ENCODE results near the gene SPDYE2B.
"Not testable (repeated sequence)": the region's sequence is repeated elsewhere in the genome, so short reads cannot be mapped to it uniquely, and the experiment has no call there.

Gene SPDYE2B

GRCh38 chr7:102664765-102665164, 14.6 kb downstream of the SPDYE2B start:
- H3K4me1 ChIP-seq (ENCODE audit: insufficient read depth, insufficient read length); H3K9me3 ChIP-seq (ENCODE audit: insufficient read depth, low read length); H3K27me3 ChIP-seq (ENCODE audit: insufficient read depth, insufficient read length); DNase-seq (ENCODE audit: low read depth, low spot score); H3K36me3 ChIP-seq (ENCODE audit: insufficient read depth, insufficient read length, low read length); H3K4me3 ChIP-seq (ENCODE audit: insufficient read length, low read depth); H3K9ac ChIP-seq (ENCODE audit: insufficient read length, low read depth): not testable (repeated sequence)

DNA sequence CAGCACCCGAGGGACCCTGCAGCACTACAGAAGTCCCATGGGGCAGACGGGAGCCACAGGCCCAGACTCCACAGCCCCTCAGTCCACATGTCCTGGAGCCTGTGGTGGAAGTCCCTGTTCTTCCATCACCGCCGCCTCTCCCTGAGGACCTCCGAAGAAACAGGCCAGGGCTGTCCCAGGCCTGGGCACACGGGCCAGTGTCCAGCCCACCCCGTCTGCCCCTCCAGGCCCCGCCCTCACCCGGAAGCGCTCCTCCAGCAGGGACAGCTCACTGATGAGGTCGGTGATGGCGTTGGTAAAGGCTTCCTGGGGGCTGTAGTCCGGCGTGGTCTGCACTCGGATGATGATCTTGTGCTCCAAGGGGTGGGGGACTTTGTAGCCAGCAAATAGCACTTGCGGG, 16.7 kb downstream of the SPDYE2B start:
- not testable (repeated sequence) for H3K4me1 ChIP-seq (ENCODE audit: insufficient read depth, insufficient read length); H3K27me3 ChIP-seq (ENCODE audit: insufficient read depth, insufficient read length); H3K4me3 ChIP-seq (ENCODE audit: insufficient read length, low read depth); H3K9me3 ChIP-seq (ENCODE audit: insufficient read depth, low read length); H3K36me3 ChIP-seq (ENCODE audit: insufficient read depth, insufficient read length, low read length); DNase-seq (ENCODE audit: low read depth, low spot score); H3K9ac ChIP-seq (ENCODE audit: insufficient read length, low read depth)

DNA sequence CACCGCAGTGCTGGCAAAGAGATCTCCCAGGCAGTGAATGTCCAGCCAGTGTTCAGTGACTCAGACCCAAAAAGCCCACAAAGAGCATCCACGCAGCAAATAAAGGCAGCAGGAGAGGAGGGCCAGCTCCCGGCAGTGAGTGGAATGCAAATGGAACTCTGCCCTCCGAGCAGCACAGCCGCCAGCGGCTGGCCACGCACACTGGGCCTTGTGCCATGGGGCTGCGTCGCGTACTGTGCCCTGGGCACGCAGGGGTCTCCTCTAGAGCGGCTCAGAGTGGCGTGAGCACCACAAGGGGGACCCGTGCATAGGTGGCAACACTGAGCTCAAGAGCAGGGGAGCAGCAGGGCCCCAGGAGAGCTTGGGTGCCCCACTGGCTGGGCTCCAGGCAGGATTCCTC, 17.4 kb downstream of the SPDYE2B start:
- not testable (repeated sequence) for H3K9me3 ChIP-seq (ENCODE audit: insufficient read depth, low read length); H3K27me3 ChIP-seq (ENCODE audit: insufficient read depth, insufficient read length); H3K36me3 ChIP-seq (ENCODE audit: insufficient read depth, insufficient read length, low read length); H3K4me1 ChIP-seq (ENCODE audit: insufficient read depth, insufficient read length); H3K4me3 ChIP-seq (ENCODE audit: insufficient read length, low read depth); H3K9ac ChIP-seq (ENCODE audit: insufficient read length, low read depth); DNase-seq (ENCODE audit: low read depth, low spot score)

DNA sequence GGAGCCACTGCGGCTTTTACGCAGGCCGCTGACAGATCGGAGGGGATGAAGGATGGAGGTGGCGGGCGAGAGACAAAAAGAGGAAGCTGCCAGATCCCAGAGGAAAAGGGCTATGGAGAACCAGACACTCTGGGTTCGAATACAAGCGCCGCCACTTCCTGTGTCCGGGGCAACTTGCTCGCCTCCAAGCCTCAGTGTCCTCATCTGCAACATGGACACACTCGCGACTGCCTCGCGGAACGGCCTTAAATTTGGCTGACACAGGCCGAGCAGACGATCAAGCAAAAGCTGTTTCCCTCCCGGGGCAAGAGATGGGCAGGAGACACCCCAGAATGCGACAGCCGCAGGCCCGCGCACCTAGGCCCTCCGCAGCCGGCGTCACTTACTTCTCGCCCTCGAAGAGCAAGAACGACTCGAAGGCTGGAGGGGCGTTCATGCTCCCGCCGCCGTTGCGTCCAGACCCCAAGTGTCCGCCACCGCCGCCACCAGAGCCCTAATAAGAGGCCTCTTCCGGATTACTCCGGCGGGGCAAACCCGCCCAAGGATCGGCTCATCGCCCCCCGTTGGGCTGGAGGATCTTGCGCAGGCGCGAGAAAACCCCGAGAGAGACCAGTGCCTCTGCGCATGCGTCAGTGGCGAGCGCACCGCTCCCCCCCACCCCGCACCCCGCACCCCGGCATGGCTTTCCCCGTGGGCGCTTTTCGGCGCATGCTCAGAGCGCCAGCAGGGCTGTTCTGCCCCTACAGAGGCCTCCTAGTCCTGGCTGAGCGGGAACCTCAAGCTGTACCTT, 21.2 kb downstream of the SPDYE2B start, which contains the start of gene POLR2J2:
Gene POLR2J2, minus strand, starts transcription at position 498 of the 790 bp plus-strand sequence. Its CDS starts 62 bp downstream, at position 436.
- not testable (repeated sequence) for H3K9me3 ChIP-seq (ENCODE audit: insufficient read depth, low read length); H3K4me3 ChIP-seq (ENCODE audit: insufficient read length, low read depth); H3K9ac ChIP-seq (ENCODE audit: insufficient read length, low read depth); H3K27me3 ChIP-seq (ENCODE audit: insufficient read depth, insufficient read length); DNase-seq (ENCODE audit: low read depth, low spot score); H3K4me1 ChIP-seq (ENCODE audit: insufficient read depth, insufficient read length); H3K36me3 ChIP-seq (ENCODE audit: insufficient read depth, insufficient read length, low read length)

- not testable (repeated sequence) for H3K36me3 ChIP-seq (ENCODE audit: insufficient read depth, insufficient read length, low read length); H3K9me3 ChIP-seq (ENCODE audit: insufficient read depth, low read length); H3K4me1 ChIP-seq (ENCODE audit: insufficient read depth, insufficient read length); H3K9ac ChIP-seq (ENCODE audit: insufficient read length, low read depth); H3K4me3 ChIP-seq (ENCODE audit: insufficient read length, low read depth); DNase-seq (ENCODE audit: low read depth, low spot score); H3K27me3 ChIP-seq (ENCODE audit: insufficient read depth, insufficient read length)
Measured at GRCh38 chr7:102671956-102672307, 21.8 kb downstream of the SPDYE2B start.

DNA sequence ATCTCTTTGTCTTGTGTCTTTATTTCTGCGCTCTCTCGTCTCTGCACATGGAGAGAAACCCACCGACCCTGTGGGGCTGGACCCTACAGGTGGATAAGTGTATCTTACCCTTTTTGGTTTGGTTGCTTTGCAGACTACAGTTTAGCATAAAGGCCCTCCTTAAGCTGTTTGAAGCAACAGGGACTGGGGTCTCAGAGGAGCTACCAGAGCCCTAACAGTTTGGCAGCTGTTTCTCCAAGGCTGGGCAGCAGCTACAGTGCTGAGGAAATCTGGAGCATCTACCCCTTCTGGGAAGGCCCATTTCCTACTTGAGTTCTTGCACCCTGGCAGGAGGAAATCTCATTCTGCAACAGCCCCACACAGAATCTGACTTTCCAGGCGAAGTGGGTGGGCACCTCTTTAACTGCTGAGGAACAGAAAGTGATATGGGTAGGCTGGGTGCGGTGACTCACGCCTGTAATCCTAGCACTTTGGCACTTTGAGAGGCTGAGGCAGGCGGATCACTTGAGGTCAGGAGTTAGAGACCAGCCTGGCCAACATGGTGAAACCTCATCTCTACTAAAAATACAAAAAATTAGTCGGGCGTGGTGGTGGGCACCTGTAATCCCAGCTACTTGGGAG, 23.4 kb downstream of the SPDYE2B start:
- not testable (repeated sequence) for H3K9me3 ChIP-seq (ENCODE audit: insufficient read depth, low read length); H3K36me3 ChIP-seq (ENCODE audit: insufficient read depth, insufficient read length, low read length); H3K9ac ChIP-seq (ENCODE audit: insufficient read length, low read depth); H3K4me3 ChIP-seq (ENCODE audit: insufficient read length, low read depth); H3K4me1 ChIP-seq (ENCODE audit: insufficient read depth, insufficient read length); DNase-seq (ENCODE audit: low read depth, low spot score); H3K27me3 ChIP-seq (ENCODE audit: insufficient read depth, insufficient read length)

DNA sequence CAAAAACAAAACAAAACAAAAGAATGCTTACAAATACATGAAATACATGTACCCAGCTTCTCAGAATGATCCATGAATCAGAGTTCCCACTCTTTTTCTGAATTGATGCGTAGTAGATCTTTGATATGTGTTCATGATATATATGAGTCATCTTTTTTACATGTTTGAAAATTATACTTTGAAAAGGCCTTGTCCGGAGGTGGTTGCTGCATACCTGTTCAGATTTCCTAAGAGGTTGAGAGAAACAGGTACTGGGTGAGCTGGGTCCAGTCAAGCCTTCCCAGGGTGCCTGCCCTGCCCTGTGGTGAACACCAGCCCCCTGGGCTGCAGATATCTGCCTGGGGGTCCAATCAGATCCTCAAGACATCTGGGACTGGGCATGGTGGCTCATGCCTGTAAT, 25.4 kb downstream of the SPDYE2B start:
- not testable (repeated sequence) for H3K27me3 ChIP-seq (ENCODE audit: insufficient read depth, insufficient read length); H3K9ac ChIP-seq (ENCODE audit: insufficient read length, low read depth); H3K4me1 ChIP-seq (ENCODE audit: insufficient read depth, insufficient read length); H3K36me3 ChIP-seq (ENCODE audit: insufficient read depth, insufficient read length, low read length); DNase-seq (ENCODE audit: low read depth, low spot score); H3K4me3 ChIP-seq (ENCODE audit: insufficient read length, low read depth); H3K9me3 ChIP-seq (ENCODE audit: insufficient read depth, low read length)

DNA sequence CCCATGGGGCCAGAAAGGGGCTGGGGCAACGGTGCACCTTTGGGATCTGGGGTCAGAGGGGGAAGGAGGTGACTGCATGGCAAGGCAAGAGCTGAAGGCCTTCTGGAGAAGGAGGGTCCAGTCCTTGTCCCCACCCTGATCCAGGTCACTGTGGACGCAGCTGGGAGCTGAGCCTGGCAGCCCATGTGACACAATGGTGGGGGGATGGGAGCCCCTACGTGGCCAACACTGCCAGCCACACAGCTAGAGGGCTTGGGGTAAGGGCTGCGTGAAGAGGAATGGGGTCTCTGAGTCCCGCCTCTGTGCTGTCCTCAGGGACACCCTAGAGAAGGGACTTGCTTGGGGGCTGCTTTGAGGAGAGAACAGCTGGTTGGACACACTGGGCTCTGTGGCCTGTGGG, 30.7 kb downstream of the SPDYE2B start:
- H3K4me3 ChIP-seq (ENCODE audit: insufficient read length, low read depth); DNase-seq (ENCODE audit: low read depth, low spot score); H3K9ac ChIP-seq (ENCODE audit: insufficient read length, low read depth); H3K36me3 ChIP-seq (ENCODE audit: insufficient read depth, insufficient read length, low read length); H3K4me1 ChIP-seq (ENCODE audit: insufficient read depth, insufficient read length); H3K27me3 ChIP-seq (ENCODE audit: insufficient read depth, insufficient read length); H3K9me3 ChIP-seq (ENCODE audit: insufficient read depth, low read length): not testable (repeated sequence)

DNA sequence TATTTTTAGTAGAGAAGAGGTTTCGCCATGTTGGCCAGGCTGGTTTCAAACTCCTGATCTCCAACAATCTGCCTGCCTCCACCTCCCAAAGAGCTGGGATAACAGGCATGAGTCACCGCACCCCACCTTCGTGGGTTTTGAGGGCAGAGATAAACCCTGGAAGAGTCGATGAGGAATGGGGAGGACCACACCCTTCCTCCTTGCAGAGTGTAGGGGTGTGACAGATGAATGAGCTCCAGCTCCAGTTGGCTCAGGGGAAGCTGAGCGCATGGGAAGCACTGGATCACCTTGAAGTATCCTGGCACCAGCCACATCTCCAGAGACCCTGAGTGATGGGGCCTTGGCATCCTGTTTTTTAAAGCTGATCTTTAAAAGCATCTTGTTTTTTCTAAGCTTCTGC, 32.4 kb downstream of the SPDYE2B start:
- not testable (repeated sequence) for DNase-seq (ENCODE audit: low read depth, low spot score); H3K36me3 ChIP-seq (ENCODE audit: insufficient read depth, insufficient read length, low read length); H3K27me3 ChIP-seq (ENCODE audit: insufficient read depth, insufficient read length)

DNA sequence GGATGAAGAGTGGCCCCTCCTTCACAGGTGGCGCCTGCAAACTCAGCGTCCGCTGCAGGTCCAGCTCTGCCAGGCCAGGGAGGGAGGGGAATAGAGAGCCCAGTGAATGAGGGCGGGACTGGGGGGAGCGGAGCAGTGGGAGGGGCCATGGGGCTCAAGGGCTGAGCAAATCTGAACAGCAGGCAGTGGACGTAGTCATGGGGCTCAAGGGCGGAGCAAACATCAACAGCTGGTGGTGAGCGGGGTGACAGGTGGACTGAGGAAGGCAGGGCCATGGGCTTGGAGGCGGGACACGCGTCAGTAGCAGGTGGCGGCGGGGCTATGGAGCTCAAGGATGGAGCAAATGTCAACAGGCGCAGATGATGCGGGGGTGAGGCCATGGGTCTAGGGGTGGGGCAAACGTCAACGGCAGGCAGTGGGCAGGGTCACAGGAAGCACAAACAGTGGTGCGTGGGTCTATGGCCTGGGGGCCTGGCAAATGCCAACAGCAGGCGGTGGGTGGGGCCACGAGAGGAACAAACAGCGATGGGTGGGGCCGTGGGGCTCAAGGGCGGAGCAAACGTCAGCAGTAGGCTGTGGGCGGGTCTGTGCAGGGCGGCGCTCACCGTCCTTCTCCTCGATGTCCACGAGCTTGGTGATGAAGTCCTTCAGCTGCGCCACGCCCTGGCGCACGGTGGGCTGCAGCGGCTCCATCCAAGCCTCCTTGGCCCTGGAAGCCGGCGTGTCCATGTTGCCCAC, 38.3 kb downstream of the SPDYE2B start:
- H3K9ac ChIP-seq (ENCODE audit: insufficient read length, low read depth); H3K9me3 ChIP-seq (ENCODE audit: insufficient read depth, low read length); DNase-seq (ENCODE audit: low read depth, low spot score); H3K27me3 ChIP-seq (ENCODE audit: insufficient read depth, insufficient read length); H3K36me3 ChIP-seq (ENCODE audit: insufficient read depth, insufficient read length, low read length); H3K4me1 ChIP-seq (ENCODE audit: insufficient read depth, insufficient read length); H3K4me3 ChIP-seq (ENCODE audit: insufficient read length, low read depth): not testable (repeated sequence)

More for the DNA sequence above, 32.4 kb downstream of the SPDYE2B start:
- H3K4me1 ChIP-seq (ENCODE audit: insufficient read depth, insufficient read length); H3K4me3 ChIP-seq (ENCODE audit: insufficient read length, low read depth); H3K9me3 ChIP-seq (ENCODE audit: insufficient read depth, low read length); H3K9ac ChIP-seq (ENCODE audit: insufficient read length, low read depth): not testable (repeated sequence)

DNA sequence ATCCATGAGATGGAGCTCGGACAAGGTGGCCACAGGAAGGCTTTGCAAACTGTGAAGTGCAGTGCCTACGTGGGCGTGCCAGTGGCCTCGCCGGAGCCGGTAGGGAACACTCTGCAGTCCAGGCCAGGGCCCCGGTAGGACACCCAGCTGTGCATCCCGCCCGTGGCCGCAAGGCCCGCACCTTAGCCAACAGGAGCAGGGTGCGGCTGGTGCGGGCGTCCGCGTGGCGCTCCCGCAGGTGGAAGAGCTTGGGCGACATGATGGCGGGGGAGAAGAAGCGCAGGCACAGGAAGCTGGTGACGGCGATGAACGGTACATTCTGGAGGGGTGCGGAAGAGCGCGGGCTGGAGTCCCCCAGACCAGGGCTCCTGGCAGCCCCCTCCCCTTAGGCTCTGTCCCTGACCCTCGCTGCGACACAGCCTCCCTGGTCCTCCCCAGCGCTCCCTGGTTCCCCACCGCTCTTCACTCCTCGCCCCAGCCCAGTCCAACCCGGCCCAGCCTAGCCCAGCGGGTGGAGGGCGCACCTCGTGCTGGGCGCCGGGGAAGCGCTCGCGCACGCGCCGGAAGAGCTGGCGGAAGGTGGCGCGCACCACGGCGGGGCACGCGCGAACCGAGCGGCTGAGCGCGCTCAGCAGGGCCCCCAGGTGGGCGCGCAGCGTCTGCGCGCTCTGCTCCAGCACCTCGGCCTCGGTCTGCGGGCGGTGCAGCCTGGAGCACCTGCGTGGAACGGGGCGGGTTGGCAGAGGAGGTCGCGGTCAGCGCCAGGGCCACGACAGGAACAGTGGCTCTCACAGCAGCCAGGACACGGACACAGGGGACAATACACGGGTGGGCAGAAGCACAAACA, 39.5 kb downstream of the SPDYE2B start:
- H3K9ac ChIP-seq (ENCODE audit: insufficient read length, low read depth); H3K36me3 ChIP-seq (ENCODE audit: insufficient read depth, insufficient read length, low read length); DNase-seq (ENCODE audit: low read depth, low spot score); H3K9me3 ChIP-seq (ENCODE audit: insufficient read depth, low read length); H3K4me3 ChIP-seq (ENCODE audit: insufficient read length, low read depth); H3K27me3 ChIP-seq (ENCODE audit: insufficient read depth, insufficient read length); H3K4me1 ChIP-seq (ENCODE audit: insufficient read depth, insufficient read length): not testable (repeated sequence)
